SK-N-SH (cell line): Measurements from ENCODE around the gene HDHD5. TPM values are rescaled to one million over a fixed set of nuclear protein-coding genes. Genes with fewer than 3 reads are reported as not detected.

Source experiments
- CTCF ChIA-PET: fragments of 300-600, 350-600 bp; formaldehyde crosslinking; extraction: SDS; loops from one replicate; lab custom pipeline; 2021; lab: Yijun Ruan, JAX
- POLR2A ChIA-PET: fragments of 350-600 bp; sonication (Branson Sonifier 250); formaldehyde crosslinking; extraction: SDS; loops from one replicate; lab custom pipeline; 2020; ENCODE audit warnings: antibody characterized with exemption, inconsistent platforms; lab: Yijun Ruan, JAX
- DNase-seq: peaks from one replicate; pipeline ENCODE4 v3.0.0; 2012
- H2AFZ ChIP-seq: fragments of 200-600 bp; sonication (generic); 2 replicates; pipeline ENCODE4 v1.8.1; 2016; ENCODE audit warnings: antibody characterized with exemption, mild to moderate bottlenecking, low read depth
- H3F3A ChIP-seq: fragments of 200-600 bp; sonication (generic); replicated peaks from 2 replicates; pipeline ENCODE3; 2016; ENCODE audit warnings: antibody characterized with exemption, mild to moderate bottlenecking; ENCODE audit not compliant: insufficient read depth
- H3K27ac ChIP-seq, 2 experiments: fragments of 200-500 bp in 1 of 2; fragments of 200-600 bp in 1 of 2; sonication (Bioruptor generic) in 1 of 2; sonication (generic), shearing (Covaris generic) in 1 of 2; 2 replicates each; pipeline versions ENCODE4 v1.5.1 to v1.6.1; 2014 to 2016; ENCODE audit warnings: low read depth in 2 of 2, inconsistent platforms in 1 of 2, low read length in 1 of 2, mild to moderate bottlenecking in 1 of 2, mixed read lengths in 1 of 2
- H3K27me3 ChIP-seq: fragments of 200-600 bp; sonication (generic), shearing (Covaris generic); 2 replicates; pipeline ENCODE4 v1.6.1; 2016; ENCODE audit warnings: mixed run types; ENCODE audit not compliant: insufficient read depth
- H3K36me3 ChIP-seq, 2 experiments: fragments of 200-500 bp in 1 of 2; fragments of 200-600 bp in 1 of 2; sonication (Bioruptor generic) in 1 of 2; sonication (generic) in 1 of 2; replicated peaks in 1 of 2; 2 replicates each; pipeline versions ENCODE3 to v1.5.1; 2014 to 2016; ENCODE audit warnings: low read length in 1 of 2, mild to moderate bottlenecking in 1 of 2; ENCODE audit not compliant: insufficient read depth in 2 of 2, control insufficient read depth in 1 of 2
- H3K4me1 ChIP-seq, 2 experiments: fragments of 200-500 bp in 1 of 2; fragments of 200-600 bp in 1 of 2; sonication (Bioruptor generic) in 1 of 2; sonication (generic), shearing (Covaris generic) in 1 of 2; 2 replicates each; pipeline versions ENCODE4 v1.5.1 to v1.6.1; 2014 to 2016; ENCODE audit warnings: low read depth in 1 of 2, low read length in 1 of 2, mixed run types in 1 of 2; ENCODE audit not compliant: insufficient read depth in 2 of 2, control insufficient read depth in 1 of 2
- H3K4me2 ChIP-seq: fragments of 200-600 bp; sonication (generic), shearing (Covaris generic); 2 replicates; pipeline ENCODE4 v1.6.1; 2017; ENCODE audit warnings: mixed run types
- H3K4me3 ChIP-seq, 2 experiments: fragments of 200-500 bp in 1 of 2; fragments of 200-600 bp in 1 of 2; sonication (Bioruptor generic) in 1 of 2; sonication (generic), shearing (Covaris generic) in 1 of 2; 2 replicates each; pipeline versions ENCODE4 v1.5.1 to v1.8.1; 2014 to 2016; ENCODE audit warnings: low read depth in 2 of 2, inconsistent platforms in 1 of 2, low read length in 1 of 2, mild to moderate bottlenecking in 1 of 2, mixed read lengths in 1 of 2, moderate library complexity in 1 of 2
- H3K79me2 ChIP-seq: fragments of 200-600 bp; sonication (generic); 2 replicates; pipeline ENCODE4 v1.8.1; 2017; ENCODE audit warnings: mild to moderate bottlenecking; ENCODE audit not compliant: insufficient read depth
- H3K9ac ChIP-seq: fragments of 200-600 bp; sonication (generic); 2 replicates; pipeline ENCODE4 v1.6.1; 2017; ENCODE audit warnings: mixed run types
- H3K9me2 ChIP-seq: fragments of 200-600 bp; sonication (generic); 2 replicates; pipeline ENCODE4 v1.6.1; 2017; ENCODE audit warnings: mixed run types
- H3K9me3 ChIP-seq: fragments of 200-600 bp; sonication (generic); 2 replicates; pipeline ENCODE4 v1.6.1; 2017; ENCODE audit warnings: mixed run types, mild to moderate bottlenecking, moderate library complexity
- H4K20me1 ChIP-seq: fragments of 200-600 bp; sonication (generic); 2 replicates; pipeline ENCODE4 v1.6.1; 2017; ENCODE audit warnings: mild to moderate bottlenecking, mixed run types; ENCODE audit not compliant: insufficient read depth
- CHD2 ChIP-seq: fragments of 150-350 bp; IDR thresholded peaks from 2 replicates; pipeline ENCODE4 v1.6.1; 2018; ENCODE audit warnings: low read length; ENCODE audit not compliant: partially characterized antibody
- EZH2phosphoT487 ChIP-seq: fragments of 200-600 bp; sonication (generic); IDR thresholded peaks from 2 replicates; pipeline ENCODE4 v1.6.1; 2017; ENCODE audit warnings: low read depth, mixed run types, mild to moderate bottlenecking, antibody characterized with exemption, moderate library complexity, borderline replicate concordance
- FOXJ3 ChIP-seq: sonication (generic); formaldehyde crosslinking; IDR thresholded peaks from 2 replicates; pipeline ENCODE4 v1.5.1; 2020; ENCODE audit warnings: mild to moderate bottlenecking, missing genetic modification reagents
- MAX ChIP-seq: IDR thresholded peaks from 2 replicates; pipeline ENCODE4 v1.4.0; 2012; ENCODE audit warnings: low read depth
- NFIC ChIP-seq: IDR thresholded peaks from 2 replicates; pipeline ENCODE4 v1.4.0; 2012; ENCODE audit warnings: borderline replicate concordance
- NRF1 ChIP-seq: IDR thresholded peaks from 2 replicates; pipeline ENCODE4 v1.6.1; 2012; ENCODE audit warnings: low read depth, mild to moderate bottlenecking, low read length
- RAD21 ChIP-seq: IDR thresholded peaks from 2 replicates; pipeline ENCODE4 v1.6.1; 2012; ENCODE audit warnings: mild to moderate bottlenecking, low read length
- REST ChIP-seq: IDR thresholded peaks from 2 replicates; pipeline ENCODE4 v1.6.1; 2012; ENCODE audit warnings: mild to moderate bottlenecking, low read depth, low read length, moderate library complexity
- SIN3A ChIP-seq: IDR thresholded peaks from 2 replicates; pipeline ENCODE4 v1.6.1; 2012; ENCODE audit warnings: low read depth, mild to moderate bottlenecking, low read length, moderate library complexity, borderline replicate concordance
- SMC3 ChIP-seq: IDR thresholded peaks from 2 replicates; pipeline ENCODE4 v1.6.1; 2012; ENCODE audit warnings: low read depth, low read length, improper control_type of control experiment
- TAF1 ChIP-seq: IDR thresholded peaks from 2 replicates; pipeline ENCODE4 v1.6.1; 2012; ENCODE audit warnings: low read depth, mild to moderate bottlenecking, low read length, moderate library complexity, borderline replicate concordance
- WGBS: methylation state at CpG from one replicate; pipeline ENCODE4 v1.1.6; 2017; ENCODE audit warnings: low lambda C conversion rate; 5-methylcytosine and 5-hydroxymethylcytosine counted together
- polyA plus RNA-seq, 3 experiments: library from polyadenylated mRNA; depleted of rRNA; stranded (reverse); fragments of >200 nt; gene quantifications; 2 replicates each; pipeline ENCODE4 v1.2.3, GENCODE V29; 2012
- TF ChIP-seq, protein P1 (sequence below): fragments of 150-350 bp; IDR thresholded peaks from 2 replicates; pipeline ENCODE4 v1.6.1; 2016; ENCODE audit warnings: mild to moderate bottlenecking, low read depth, low read length

HDHD5 gene
- polyA plus RNA-seq, 1 of the 3 experiments (the other 2 are of a cell fraction), result 43.3 TPM

GRCh38 chr22:17137861-17138425 lies 21.1 kb downstream of the HDHD5 start:
- no peak overlapping the region for H3K4me2 ChIP-seq
- no peak overlapping the region for H3K27ac ChIP-seq
- H4K20me1 ChIP-seq, result no peaks in the 10 kb centered on the region
- no peaks in the 10 kb centered on the region for H3K79me2 ChIP-seq
- H3K9me2 ChIP-seq, result no peaks in the 10 kb centered on the region
- no peaks in the 10 kb centered on the region for H3K27me3 ChIP-seq
- no peak overlapping the region for H2AFZ ChIP-seq
- peaks cover 9 to 38% of the 10 kb centered on the region in 2 experiments for H3K36me3 ChIP-seq
- no peaks in the 10 kb centered on the region for H3K9me3 ChIP-seq
- 95% methylated on average over 12 of the region's 17 CpGs for WGBS
- no peak overlapping the region for H3K9ac ChIP-seq
- ChIA-PET CTCF (interaction anchor here (0.6 to 3.1 kb wide), 3 partner anchors 20 to 35 kb away, joined by 3 to 9 read pairs (median 4); no protein-coding TSS in a partner anchor), POLR2A (no interaction called here)
- H3F3A ChIP-seq, result no peaks in the 10 kb centered on the region
- H3K4me3 ChIP-seq, result no peak overlapping the region
- DNase-seq, result no peak
- H3K4me1 ChIP-seq, result no peaks in the 10 kb centered on the region; a peak in 1 of 4 replicates
- TF ChIP-seq FOXJ3 (CRISPR knock-in tag), result no peak
- no peak for TF ChIP-seq CHD2
- TF ChIP-seq, protein P1, sequence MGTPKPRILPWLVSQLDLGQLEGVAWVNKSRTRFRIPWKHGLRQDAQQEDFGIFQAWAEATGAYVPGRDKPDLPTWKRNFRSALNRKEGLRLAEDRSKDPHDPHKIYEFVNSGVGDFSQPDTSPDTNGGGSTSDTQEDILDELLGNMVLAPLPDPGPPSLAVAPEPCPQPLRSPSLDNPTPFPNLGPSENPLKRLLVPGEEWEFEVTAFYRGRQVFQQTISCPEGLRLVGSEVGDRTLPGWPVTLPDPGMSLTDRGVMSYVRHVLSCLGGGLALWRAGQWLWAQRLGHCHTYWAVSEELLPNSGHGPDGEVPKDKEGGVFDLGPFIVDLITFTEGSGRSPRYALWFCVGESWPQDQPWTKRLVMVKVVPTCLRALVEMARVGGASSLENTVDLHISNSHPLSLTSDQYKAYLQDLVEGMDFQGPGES, result no peak
- TF ChIP-seq EZH2phosphoT487, result no peak
- no peak for TF ChIP-seq SIN3A

GRCh38 chr22:17137170-17137569 lies 21.9 kb downstream of the HDHD5 start:
- no peaks in the 10 kb centered on the region for H3K27me3 ChIP-seq
- no peaks in the 10 kb centered on the region for H3K9me2 ChIP-seq
- no peaks in the 10 kb centered on the region for H3K9me3 ChIP-seq
- WGBS, result 81% methylated on average over 4 of the region's 4 CpGs
- no peak overlapping the region for H3K9ac ChIP-seq
- H3K36me3 ChIP-seq, result peaks cover 3 to 30% of the 10 kb centered on the region in 2 experiments
- no peak overlapping the region for H3K27ac ChIP-seq
- POLR2A ChIA-PET, result interaction anchor here (0.8 kb wide), 1 partner anchor 16 kb away, joined by 3 read pairs; the partner anchor contains the start of gene TMEM121B
- H3K4me1 ChIP-seq, result no peaks in the 10 kb centered on the region; a peak in 1 of 4 replicates
- H3K4me2 ChIP-seq, result no peak overlapping the region
- no peak for DNase-seq
- H3F3A ChIP-seq, result no peaks in the 10 kb centered on the region
- CTCF ChIA-PET, result interaction anchor here (0.6 to 0.8 kb wide), 2 partner anchors 21 to 35 kb away, joined by 3 to 4 read pairs; no protein-coding TSS in a partner anchor
- H3K4me3 ChIP-seq, result no peak overlapping the region
- H2AFZ ChIP-seq, result no peak overlapping the region
- no peaks in the 10 kb centered on the region for H4K20me1 ChIP-seq
- TF ChIP-seq NFIC, result no peak
- TF ChIP-seq TAF1, result no peak
- TF ChIP-seq FOXJ3 (CRISPR knock-in tag), result no peak
- TF ChIP-seq NRF1, result no peak
- TF ChIP-seq SMC3, result no peak
- TF ChIP-seq EZH2phosphoT487, result no peak
- no peak for TF ChIP-seq CHD2
- TF ChIP-seq RAD21, result no peak
- TF ChIP-seq REST, result no peak
- TF ChIP-seq MAX, result no peak
- H3K79me2 ChIP-seq, result no peaks in the 10 kb centered on the region
